GM12878 (cell line): Measurements from ENCODE around the gene DDX27. TPM values are rescaled to one million over a fixed set of nuclear protein-coding genes. Genes with fewer than 3 reads are reported as not detected.
"Not testable (repeated sequence)": the region's sequence is repeated elsewhere in the genome, so short reads cannot be mapped to it uniquely, and the experiment has no call there.

ENCODE experiments used
- ATAC-seq: fragments of 200-7000 bp; cut with Tn5 transposase; 3 replicates; pipeline ENCODE4 v1.9.1; 2020; ENCODE audit warnings: mild to moderate bottlenecking, moderate library complexity
- BruUV-seq: library from RNA; stranded (reverse); fragments of 400-500 nt; replicated peaks from 2 replicates; lab custom pipeline; 2021; lab: Mats Ljungman, UMichigan
- CTCF ChIA-PET: fragments of 300-600 bp; sonication (Branson Sonifier 250); formaldehyde crosslinking; extraction: SDS; loops from one replicate; lab custom pipeline; 2021; ENCODE audit warnings: inconsistent platforms; lab: Yijun Ruan, JAX
- POLR2A ChIA-PET: fragments of 350-600 bp; formaldehyde crosslinking; extraction: SDS; loops from one replicate; lab custom pipeline; 2021; ENCODE audit warnings: inconsistent platforms; lab: Charles Lee
- RAD21 ChIA-PET: fragments of 300-600 bp; sonication (Branson Sonifier 250); formaldehyde crosslinking; loops from one replicate; lab custom pipeline; 2023; ENCODE audit warnings: antibody characterized with exemption; ENCODE audit not compliant: unreplicated experiment; lab: Charles Lee
- SMC1A ChIA-PET: fragments of 300-600 bp; sonication (Branson Sonifier 250); formaldehyde crosslinking; loops from one replicate; lab custom pipeline; 2023; ENCODE audit not compliant: unreplicated experiment, uncharacterized antibody; lab: Charles Lee
- DNase-seq: peaks from one replicate; pipeline ENCODE4 v3.0.0-alpha.2; 2011; ENCODE audit warnings: low read depth, low spot score
- FAIRE-seq: peaks from 3 replicates; lab custom pipeline; 2011; peaks lifted over from hg19 to GRCh38; lab: Jason Lieb, UNC
- H2AFZ ChIP-seq: 2 replicates; pipeline ENCODE4 v1.6.0; 2011; ENCODE audit warnings: low read depth, low read length, control low read depth; ENCODE audit not compliant: control insufficient read depth
- H3K27ac ChIP-seq: 2 replicates; pipeline ENCODE4 v1.5.1; 2011; ENCODE audit warnings: control low read depth; ENCODE audit not compliant: control insufficient read depth, insufficient read depth
- H3K27me3 ChIP-seq, 2 experiments: replicated peaks in 1 of 2; 2 replicates each; pipeline versions ENCODE4 v1.6.0 to v1.6.1; 2011; ENCODE audit warnings: low read length in 1 of 2; ENCODE audit not compliant: control insufficient read depth in 2 of 2, insufficient read depth in 2 of 2
- H3K36me3 ChIP-seq, 2 experiments: 2 replicates each; pipeline ENCODE4 v1.5.1; 2011; ENCODE audit warnings: low read length in 1 of 2; ENCODE audit not compliant: control insufficient read depth in 2 of 2, insufficient read depth in 2 of 2
- H3K4me1 ChIP-seq: 2 replicates; pipeline ENCODE4 v1.6.1; 2011; ENCODE audit warnings: mild to moderate bottlenecking, low read length, moderate library complexity, mixed read lengths; ENCODE audit not compliant: control insufficient read depth, insufficient read depth
- H3K4me2 ChIP-seq: 2 replicates; pipeline ENCODE4 v1.6.0; 2011; ENCODE audit warnings: control low read depth; ENCODE audit not compliant: control insufficient read depth, insufficient read depth
- H3K4me3 ChIP-seq: fragments of 200-600 bp; sonication (generic); 2 replicates; pipeline ENCODE4 v1.5.1; 2016
- H3K79me2 ChIP-seq: 2 replicates; pipeline ENCODE4 v1.6.0; 2011; ENCODE audit warnings: low read length; ENCODE audit not compliant: control insufficient read depth, insufficient read depth
- H3K9ac ChIP-seq: 2 replicates; pipeline ENCODE4 v1.8.0; 2011; ENCODE audit warnings: low read length, control low read depth, mixed read lengths; ENCODE audit not compliant: control insufficient read depth, insufficient read depth
- H3K9me3 ChIP-seq: replicated peaks from 3 replicates; pipeline ENCODE4 v1.5.1; 2011; ENCODE audit warnings: mild to moderate bottlenecking, low read length; ENCODE audit not compliant: control insufficient read depth, insufficient read depth
- H4K20me1 ChIP-seq: 2 replicates; pipeline ENCODE4 v1.6.0; 2011; ENCODE audit not compliant: control insufficient read depth, insufficient read depth
- ZNF384 ChIP-seq: IDR thresholded peaks from 2 replicates; pipeline ENCODE4 v1.6.1; 2012; ENCODE audit warnings: low read depth, mild to moderate bottlenecking, low read length, improper control_type of control experiment, borderline replicate concordance
- WGBS: methylation state at CpG from one replicate; pipeline ENCODE4 v1.1.6; 2016; ENCODE audit warnings: low lambda C conversion rate; ENCODE audit not compliant: insufficient replicate concordance, insufficient coverage; ENCODE audit errors: missing lambda C conversion rate; 5-methylcytosine and 5-hydroxymethylcytosine counted together
- in situ Hi-C: fragments of 300-500 bp; cut with MboI; formaldehyde crosslinking; loops from 9 replicates; pipeline ENCODE4 v1.14.3; 2018; ENCODE audit warnings: mixed read lengths
- intact Hi-C: fragments of 100-400 bp; cut with micrococcal nuclease; formaldehyde crosslinking; loops from one replicate; pipeline ENCODE4 v1.14.2; 2022; ENCODE audit not compliant: unreplicated experiment
- polyA plus RNA-seq, 11 experiments: library from polyadenylated mRNA; depleted of rRNA in 4 of 11; unstranded in 6 of 11; stranded (reverse) in 5 of 11; fragments of >200 nt; fragmentation: Nextera tagmentation in 4 of 11; fragmentation: Illumina TruSeq in 1 of 11; extraction: Ambion mirVana in 4 of 11; extraction: Trizol in 1 of 11; gene quantifications; 1 replicate in 1 of 11; 2 replicates in 10 of 11; pipeline versions ENCODE4 v1.2.1 to v1.2.3, GENCODE V29; 2011 to 2016; ENCODE audit warnings: inconsistent platforms in 2 of 11, missing spikeins in 2 of 11, low read depth in 1 of 11
- total RNA-seq, 4 experiments: library from RNA; depleted of rRNA in 3 of 4; stranded (reverse); fragments of >200 nt in 3 of 4; fragmentation: Illumina TruSeq in 1 of 4; extraction: Trizol in 1 of 4; gene quantifications; 2 replicates each; pipeline versions ENCODE4 v1.2.1 to v1.2.3, GENCODE V29; 2013 to 2021
- TF ChIP-seq, protein P1 (sequence below): fragments of 450-650 bp; IDR thresholded peaks from 2 replicates; pipeline ENCODE4 v1.6.1; 2017; ENCODE audit warnings: mild to moderate bottlenecking

Gene DDX27
- total and polyA plus RNA-seq, 10 of the 15 experiments (the other 5 are each of a cell fraction or from before 2014, with no cell fraction given) = 19.8 to 78.8 (median 54.9) TPM

DNA sequence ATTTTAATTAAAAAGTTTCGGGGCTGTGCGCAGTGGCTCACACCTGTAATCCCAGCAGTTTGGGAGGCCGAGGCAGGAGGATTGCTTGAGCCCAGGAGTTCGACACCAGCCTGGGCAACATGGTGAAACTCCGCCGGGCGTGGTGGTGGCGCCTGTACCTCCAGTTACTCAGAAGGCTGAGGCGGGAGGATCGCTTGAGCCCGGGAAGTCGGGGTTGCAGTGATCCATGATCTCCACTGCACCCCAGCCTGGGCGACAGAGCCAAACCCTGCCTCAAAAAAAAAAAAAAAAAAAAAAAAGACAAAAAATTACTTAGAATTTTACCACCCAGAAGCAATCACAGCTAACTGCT lies 501 bp upstream of the DDX27 start:
- SMC1A ChIA-PET = interaction anchor here (0.7 to 2.7 kb wide), 14 partner anchors 12 to 141 kb away, joined by 3 to 17 read pairs (median 3); partner anchors contain the start of gene STAU1
- peaks cover 17% of the 10 kb centered on the region for H3K79me2 ChIP-seq
- POLR2A ChIA-PET = interaction anchor here (0.6 to 3.8 kb wide), 11 partner anchors 23 to 343 kb away, joined by 3 to 25 read pairs (median 5); no protein-coding TSS in a partner anchor
- peak; percentile 48; the same call in 1 of the 2 replicates for TF ChIP-seq ZNF384
- TF ChIP-seq, protein P1, sequence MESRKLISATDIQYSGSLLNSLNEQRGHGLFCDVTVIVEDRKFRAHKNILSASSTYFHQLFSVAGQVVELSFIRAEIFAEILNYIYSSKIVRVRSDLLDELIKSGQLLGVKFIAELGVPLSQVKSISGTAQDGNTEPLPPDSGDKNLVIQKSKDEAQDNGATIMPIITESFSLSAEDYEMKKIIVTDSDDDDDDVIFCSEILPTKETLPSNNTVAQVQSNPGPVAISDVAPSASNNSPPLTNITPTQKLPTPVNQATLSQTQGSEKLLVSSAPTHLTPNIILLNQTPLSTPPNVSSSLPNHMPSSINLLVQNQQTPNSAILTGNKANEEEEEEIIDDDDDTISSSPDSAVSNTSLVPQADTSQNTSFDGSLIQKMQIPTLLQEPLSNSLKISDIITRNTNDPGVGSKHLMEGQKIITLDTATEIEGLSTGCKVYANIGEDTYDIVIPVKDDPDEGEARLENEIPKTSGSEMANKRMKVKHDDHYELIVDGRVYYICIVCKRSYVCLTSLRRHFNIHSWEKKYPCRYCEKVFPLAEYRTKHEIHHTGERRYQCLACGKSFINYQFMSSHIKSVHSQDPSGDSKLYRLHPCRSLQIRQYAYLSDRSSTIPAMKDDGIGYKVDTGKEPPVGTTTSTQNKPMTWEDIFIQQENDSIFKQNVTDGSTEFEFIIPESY = peak; percentile 77; the same call in 1 of the 2 replicates
- 81% methylated on average over 10 of the region's 13 CpGs for WGBS
- not testable (repeated sequence) for DNase-seq, H3K4me3 ChIP-seq, H3K9me3 ChIP-seq, H3K27me3 ChIP-seq, H4K20me1 ChIP-seq, FAIRE-seq, H3K4me1 ChIP-seq
- ATAC-seq = peak; percentile 2; the same call in 2 of the 3 replicates
- peak overlapping the region; percentile 66 for H3K4me2 ChIP-seq
- H3K27ac ChIP-seq = peak overlapping the region; percentile 95
- peak overlapping the region; percentile 75 for H2AFZ ChIP-seq
- CTCF ChIA-PET = interaction anchor here (0.9 to 4.4 kb wide), 8 partner anchors 14 to 190 kb away, joined by 4 to 80 read pairs (median 6); no protein-coding TSS in a partner anchor
- peak overlapping the region; percentile 91 for H3K9ac ChIP-seq
- peaks cover 2 to 16% of the 10 kb centered on the region in 2 experiments; a peak in 2 of 4 replicates for H3K36me3 ChIP-seq
- TSS peak; percentile 98 for BruUV-seq
- intact Hi-C loops (loop anchor here (2.0 kb wide), 1 partner anchor 60 kb away; the partner anchor contains the start of gene ZNFX1), in situ Hi-C loops (loop anchor here (5.0 kb wide), 1 partner anchor 86 kb away; no protein-coding TSS in a partner anchor)
- RAD21 ChIA-PET = interaction anchor here (0.6 to 5.7 kb wide), 14 partner anchors 9 to 189 kb away, joined by 3 to 79 read pairs (median 4); partner anchors contain the start of gene ZNFX1
